Measurements from ENCODE around the gene LILRB2. TPM values are rescaled to one million over a fixed set of nuclear protein-coding genes. Genes with fewer than 3 reads are reported as not detected.
"Not testable (repeated sequence)": the region's sequence is repeated elsewhere in the genome, so short reads cannot be mapped to it uniquely, and the experiment has no call there.

Gene LILRB2
- total RNA-seq, 1 experiment from 2014 or later, result not detected

DNA sequence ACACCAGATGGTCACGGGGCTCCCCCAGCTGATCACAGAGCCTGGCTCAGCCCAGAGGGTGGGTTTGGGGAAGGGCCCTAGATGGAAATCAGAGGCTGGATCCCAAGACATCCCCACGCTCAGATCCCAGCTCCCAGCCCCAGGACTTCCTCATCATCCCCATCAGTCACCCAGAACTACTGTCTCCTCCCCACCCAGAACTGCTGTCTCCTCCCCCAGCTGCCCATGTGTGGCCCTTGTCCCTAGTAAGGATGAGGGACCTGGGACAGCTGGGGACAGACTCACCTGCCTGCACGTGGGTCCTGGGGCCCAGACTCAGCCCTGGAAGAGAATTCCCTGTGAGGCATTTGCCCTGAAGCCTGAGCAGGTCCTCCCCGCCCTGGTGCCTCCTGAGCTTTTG lies 38.7 kb downstream of the LILRB2 start:
- DNase-seq (ENCODE audit: low spot score), result not testable (repeated sequence)

DNA sequence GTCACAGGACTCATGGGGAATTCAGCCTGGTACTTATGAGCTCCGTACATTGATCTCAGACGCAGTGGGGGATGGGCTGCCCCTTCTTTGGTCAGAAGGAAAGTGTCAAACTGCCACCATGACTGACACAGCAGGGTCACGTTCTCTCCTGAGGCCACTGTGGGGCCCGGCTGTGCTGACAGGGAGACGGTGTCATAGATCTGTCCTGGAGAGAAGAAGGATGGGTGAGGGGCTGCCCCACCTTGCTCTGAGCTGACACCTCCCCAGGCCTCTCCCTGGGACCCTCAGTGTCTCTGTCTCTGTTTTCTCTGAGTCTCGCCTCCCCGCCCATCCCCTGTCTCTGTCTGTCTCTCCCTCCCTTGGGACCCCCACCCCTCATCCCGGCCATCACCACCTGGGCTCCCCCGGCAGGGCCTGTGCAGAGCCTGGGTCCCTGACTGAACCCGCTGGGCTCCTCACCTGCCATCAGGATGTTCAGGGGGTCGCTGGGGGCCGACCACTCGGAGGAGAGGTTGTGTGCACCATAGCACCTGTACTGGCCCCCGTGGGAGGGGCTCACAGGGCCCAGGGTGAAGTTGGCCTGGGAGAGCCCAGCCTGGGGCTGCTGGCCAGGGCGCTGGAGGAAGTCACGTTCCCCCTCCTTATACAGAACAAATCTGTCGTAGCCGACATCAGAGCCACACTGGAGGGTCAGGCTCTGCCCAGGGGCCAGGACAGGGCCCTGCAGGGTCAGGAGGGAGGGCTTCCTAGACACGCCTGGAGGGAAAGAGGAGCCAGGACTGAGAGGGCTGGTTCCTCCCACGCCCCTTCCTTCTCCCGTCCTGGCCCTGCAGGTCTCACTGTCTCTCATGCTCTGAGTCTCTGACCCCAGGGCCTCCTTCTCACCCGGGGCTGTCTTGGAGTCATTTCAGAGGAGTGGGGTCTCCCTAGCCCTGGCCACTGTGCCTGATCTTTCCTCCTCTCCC lies 40.3 kb downstream of the LILRB2 start:
- DNase-seq (ENCODE audit: low spot score), result not testable (repeated sequence)

DNA sequence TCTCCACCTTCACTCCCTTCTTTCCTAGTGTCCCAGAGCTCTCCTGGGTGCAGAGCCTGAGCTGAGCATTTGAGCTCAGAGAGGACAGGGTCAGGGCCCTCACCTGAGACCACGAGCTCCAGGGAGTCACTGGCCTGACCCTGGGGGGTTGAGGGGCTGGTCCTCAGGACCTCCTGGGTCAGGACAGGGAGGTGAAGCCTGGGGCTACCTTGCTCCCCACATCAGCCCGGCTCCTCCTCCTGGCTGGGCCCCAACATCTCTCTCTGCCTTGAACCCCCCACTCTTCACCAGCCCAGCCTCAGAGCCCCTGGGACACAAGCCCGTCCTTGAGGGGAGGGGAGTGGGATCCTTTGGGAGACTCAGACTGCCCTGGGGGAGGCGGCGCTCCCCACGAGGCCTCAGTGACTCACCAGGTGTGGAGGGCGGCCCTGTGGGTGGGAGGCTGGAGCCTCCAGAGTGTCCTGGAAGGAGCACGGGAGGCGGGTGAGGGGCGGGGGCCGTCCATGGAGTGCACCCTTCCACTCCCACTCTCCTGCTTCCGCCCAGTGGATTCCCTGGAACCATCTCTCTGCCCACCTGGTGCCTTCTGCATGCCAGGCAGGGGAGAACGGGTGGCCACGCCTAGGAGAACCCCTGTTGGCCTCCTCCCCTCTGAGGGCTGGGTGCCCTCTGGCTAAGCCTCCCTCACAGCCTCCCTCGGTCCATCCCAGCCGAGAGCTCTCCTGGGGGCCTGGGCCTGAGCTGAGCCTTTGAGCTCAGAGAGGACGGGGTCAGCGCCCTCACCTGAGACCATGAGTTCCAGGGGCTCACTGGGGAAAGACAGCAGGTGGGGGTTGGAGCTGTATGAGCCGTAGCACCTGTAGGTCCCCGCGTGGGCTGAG lies 41.2 kb downstream of the LILRB2 start:
- not testable (repeated sequence) for DNase-seq (ENCODE audit: low spot score)

GRCh38 chr19:54233941-54234340 lies 47.0 kb downstream of the LILRB2 start:
- DNase-seq (ENCODE audit: low spot score), result no peak

DNA sequence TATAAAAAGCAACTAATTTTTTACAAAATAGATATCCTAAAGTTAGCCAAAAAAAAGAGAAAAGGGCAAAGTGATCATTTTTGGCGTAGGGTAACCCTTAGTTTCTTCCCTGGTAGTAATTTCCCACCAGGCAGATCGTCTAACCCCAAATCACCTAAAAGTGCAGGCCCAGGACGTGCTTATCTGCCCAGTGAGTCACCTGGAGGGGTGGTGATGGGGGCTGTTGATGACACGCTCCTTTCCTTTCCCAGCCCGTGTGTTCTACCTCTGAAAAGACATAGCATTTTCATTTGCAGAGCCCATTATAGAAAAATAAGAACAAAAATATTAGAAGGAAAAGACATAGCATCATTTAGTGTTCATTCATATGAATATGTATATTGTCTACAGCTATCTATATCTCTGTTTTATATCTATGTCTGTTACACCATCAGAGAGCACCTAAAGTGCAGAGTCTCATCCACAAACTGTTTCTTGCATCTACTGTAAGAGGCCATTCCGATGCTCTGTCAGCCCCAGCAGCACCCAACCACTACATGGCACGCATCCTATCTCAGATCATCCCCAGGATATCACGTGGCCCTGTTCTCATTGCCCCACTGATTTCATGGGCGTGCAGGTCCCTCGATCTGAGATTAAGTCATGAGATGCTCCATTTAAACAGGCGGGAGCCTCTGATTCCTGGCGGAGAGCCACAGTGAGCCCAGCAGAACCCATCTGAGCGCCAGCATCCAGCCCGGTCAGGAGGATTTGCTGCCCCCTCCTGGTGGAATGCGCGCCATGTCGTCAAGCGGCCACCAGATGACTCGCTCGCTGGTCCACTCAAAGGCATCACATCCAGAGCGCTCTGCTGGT lies 49.6 kb downstream of the LILRB2 start:
- DNase-seq (ENCODE audit: low spot score), result peak; percentile 98

DNA sequence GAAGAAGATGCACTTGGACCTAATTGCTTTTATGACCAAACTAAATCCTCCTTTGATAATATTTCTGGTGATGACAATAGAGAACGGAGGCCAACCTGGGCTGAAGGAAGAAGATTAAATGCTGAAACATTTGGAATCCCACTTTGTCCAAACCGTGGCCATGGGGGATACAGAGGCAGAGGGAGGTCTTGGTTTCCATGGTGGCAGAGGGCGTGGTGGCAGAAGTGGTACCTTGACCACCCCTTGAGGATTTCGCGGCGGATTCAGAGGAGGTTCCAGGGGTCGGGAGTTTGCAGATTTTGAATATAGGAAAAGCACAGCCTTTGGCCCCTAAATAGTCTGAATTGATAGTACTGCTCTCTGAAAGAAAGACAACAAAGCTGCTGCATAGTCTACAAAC lies 50.9 kb downstream of the LILRB2 start:
- DNase-seq (ENCODE audit: low spot score), result no peak

- no peak for DNase-seq (ENCODE audit: low spot score)
Observed at GRCh38 chr19:54229146-54229545, 51.8 kb downstream of the LILRB2 start.

DNA sequence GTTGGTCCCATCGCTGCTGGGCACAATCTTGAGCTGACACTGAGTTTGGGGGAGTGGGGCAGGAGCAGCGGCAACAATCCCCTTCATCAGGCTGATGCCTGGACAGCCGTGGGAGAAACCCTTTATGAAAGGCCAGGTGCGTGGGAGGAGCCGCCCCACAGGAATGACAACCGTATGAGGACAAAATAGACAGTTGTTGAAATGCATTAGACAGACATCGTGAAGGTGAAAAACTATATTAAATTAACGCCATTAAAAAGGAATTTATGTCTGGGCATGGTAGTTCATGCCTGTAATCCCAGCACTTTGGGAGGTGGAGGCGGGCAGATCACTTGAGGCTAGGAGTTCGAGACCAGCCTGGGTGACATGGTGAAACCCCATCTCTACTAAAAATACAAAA lies 56.3 kb downstream of the LILRB2 start:
- not testable (repeated sequence) for DNase-seq (ENCODE audit: low spot score)

DNA sequence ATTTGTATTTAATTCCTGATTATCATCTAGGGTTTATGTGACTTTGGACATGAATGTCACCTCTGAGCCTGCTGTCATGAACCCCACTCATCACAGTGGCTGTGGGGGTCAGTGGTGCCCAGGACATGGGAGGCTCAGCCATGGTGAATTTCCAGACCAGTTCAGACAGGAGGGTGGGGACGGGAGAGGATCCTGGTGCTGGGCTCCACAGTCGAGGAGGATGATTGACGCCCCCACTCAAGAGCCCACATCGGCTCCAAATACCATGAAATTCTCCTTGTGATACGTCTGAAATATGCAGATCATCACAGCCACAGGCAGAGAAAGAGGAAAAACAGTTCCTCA lies 57.0 kb downstream of the LILRB2 start:
- DNase-seq (ENCODE audit: low spot score), result not testable (repeated sequence)

Small RNAs within 50 kb of the gene (small RNA-seq; reads per million reads assigned to genes)
- gene AC245884.12, result not detected
- gene MIR4752, result not detected
- not detected for gene RNU6-1307P

Other genes starting within 250 kb of the LILRB2 start
- gene VSTM1, start 217.2 kb downstream of the LILRB2 start, total RNA-seq (2014; rRNA removed; shearing (Covaris generic)), result not detected in 2 replicates
- gene TARM1, start 199.7 kb downstream of the LILRB2 start, total RNA-seq (2014; rRNA removed; shearing (Covaris generic)), result not detected in 2 replicates
- 0.05 TPM in 1 of 2 replicates, not detected in the other for gene OSCAR, start 180.3 kb downstream of the LILRB2 start, total RNA-seq (2014; rRNA removed; shearing (Covaris generic))
- gene NDUFA3, start 178.3 kb downstream of the LILRB2 start, total RNA-seq (2014; rRNA removed; shearing (Covaris generic)), result 133 and 176 TPM in 2 replicates
- gene TFPT, start 165.5 kb downstream of the LILRB2 start, total RNA-seq (2014; rRNA removed; shearing (Covaris generic)), result 10.7 and 20.0 TPM in 2 replicates
- 157 and 165 TPM in 2 replicates for gene PRPF31, start 165.4 kb downstream of the LILRB2 start, total RNA-seq (2014; rRNA removed; shearing (Covaris generic))
- 38.9 and 40.0 TPM in 2 replicates for gene CNOT3, start 143.3 kb downstream of the LILRB2 start, total RNA-seq (2014; rRNA removed; shearing (Covaris generic))
- gene LENG1, start 121.4 kb downstream of the LILRB2 start, total RNA-seq (2014; rRNA removed; shearing (Covaris generic)), result 12.9 and 14.9 TPM in 2 replicates
- gene TMC4, start 108.0 kb downstream of the LILRB2 start, total RNA-seq (2014; rRNA removed; shearing (Covaris generic)), result 22.5 and 45.3 TPM in 2 replicates
- 266 and 285 TPM in 2 replicates for gene MBOAT7, start 91.5 kb downstream of the LILRB2 start, total RNA-seq (2014; rRNA removed; shearing (Covaris generic))
- 234 and 255 TPM in 2 replicates for gene TSEN34, start 89.8 kb downstream of the LILRB2 start, total RNA-seq (2014; rRNA removed; shearing (Covaris generic))
- 4,595 and 4,707 TPM in 2 replicates for gene RPS9, start 80.3 kb downstream of the LILRB2 start, total RNA-seq (2014; rRNA removed; shearing (Covaris generic))
- not detected in 2 replicates for gene LILRB3, start 58.1 kb downstream of the LILRB2 start, total RNA-seq (2014; rRNA removed; shearing (Covaris generic))
- not detected in 2 replicates for gene LILRA6, start 38.3 kb downstream of the LILRB2 start, total RNA-seq (2014; rRNA removed; shearing (Covaris generic))
- gene LILRB5, start 23.8 kb downstream of the LILRB2 start, total RNA-seq (2014; rRNA removed; shearing (Covaris generic)), result 0.08 TPM in 1 of 2 replicates, not detected in the other
- not detected in 2 replicates for gene LILRA5, start 32.1 kb upstream of the LILRB2 start, total RNA-seq (2014; rRNA removed; shearing (Covaris generic))
- gene LILRA4, start 58.1 kb upstream of the LILRB2 start, total RNA-seq (2014; rRNA removed; shearing (Covaris generic)), result not detected in 2 replicates
- gene LAIR1, start 83.8 kb upstream of the LILRB2 start, total RNA-seq (2014; rRNA removed; shearing (Covaris generic)), result not detected in 2 replicates
- not detected in 2 replicates for gene TTYH1, start 134.4 kb upstream of the LILRB2 start, total RNA-seq (2014; rRNA removed; shearing (Covaris generic))
- 153 TPM in 2 replicates for gene LENG8, start 168.1 kb upstream of the LILRB2 start, total RNA-seq (2014; rRNA removed; shearing (Covaris generic))
- 40.2 and 46.4 TPM in 2 replicates for gene LENG9, start 182.7 kb upstream of the LILRB2 start, total RNA-seq (2014; rRNA removed; shearing (Covaris generic))
- gene CDC42EP5, start 192.2 kb upstream of the LILRB2 start, total RNA-seq (2014; rRNA removed; shearing (Covaris generic)), result 59.0 and 72.4 TPM in 2 replicates
- not detected in 2 replicates for gene LAIR2, start 221.7 kb upstream of the LILRB2 start, total RNA-seq (2014; rRNA removed; shearing (Covaris generic))

Measured in HT-29 (cell line).